Activated CD8-positive, alpha-beta memory T cell treated with anti-CD3 and anti-CD28 coated beads for 48 hours (primary cell): Measurements from ENCODE around the gene ARHGDIG.
"Not testable (repeated sequence)": the region's sequence is repeated elsewhere in the genome, so short reads cannot be mapped to it uniquely, and the experiment has no call there.

ENCODE experiments used
- DNase-seq, 3 experiments: peaks; one replicate each; pipeline ENCODE4 v3.0.0-alpha.2; 2020; ENCODE audit warnings: low read depth in 2 of 3, low spot score in 2 of 3

ARHGDIG gene

GRCh38 chr16:280552-280951 is at the start of gene ARHGDIG:
ARHGDIG (plus strand) TSS chr16:280591; CDS start chr16:280681, 90 bp downstream.
- DNase-seq, result no peak

- DNase-seq, result no peak
Measured at GRCh38 chr16:230949-231348, 49.4 kb upstream of the ARHGDIG start.

- peak; percentile 85 to 90 (median 89) for DNase-seq
Measured at GRCh38 chr16:234468-235305, 45.7 kb upstream of the ARHGDIG start, which contains the start of gene FAM234A. FAM234A (plus strand) TSS chr16:234821; CDS start chr16:254414, 19,593 bp downstream.

GRCh38 chr16:239948-240277 is 40.5 kb upstream of the ARHGDIG start:
- no peak for DNase-seq

GRCh38 chr16:240559-240958 is 39.8 kb upstream of the ARHGDIG start:
- DNase-seq, result no peak

- no peak for DNase-seq
Measured at GRCh38 chr16:242281-242680, 38.1 kb upstream of the ARHGDIG start.

GRCh38 chr16:243348-243747 is 37.0 kb upstream of the ARHGDIG start:
- no peak for DNase-seq

GRCh38 chr16:245105-245504 is 35.3 kb upstream of the ARHGDIG start:
- DNase-seq, result no peak

GRCh38 chr16:247027-247426 is 33.4 kb upstream of the ARHGDIG start:
- no peak for DNase-seq

- DNase-seq, result no peak
Measured at GRCh38 chr16:249431-249830, 31.0 kb upstream of the ARHGDIG start.

GRCh38 chr16:252366-253337 is 27.7 kb upstream of the ARHGDIG start:
- no peak for DNase-seq

- no peak for DNase-seq
Measured at GRCh38 chr16:253833-254232, 26.6 kb upstream of the ARHGDIG start.

- DNase-seq, result no peak
Measured at GRCh38 chr16:254461-254860, 25.9 kb upstream of the ARHGDIG start.

GRCh38 chr16:255183-255582 is 25.2 kb upstream of the ARHGDIG start:
- no peak for DNase-seq

- not testable (repeated sequence) for DNase-seq
Measured at GRCh38 chr16:258091-258490, 22.3 kb upstream of the ARHGDIG start.

- no peak for DNase-seq
Measured at GRCh38 chr16:259226-259625, 21.2 kb upstream of the ARHGDIG start.

GRCh38 chr16:259814-260253 is 20.6 kb upstream of the ARHGDIG start:
- no peak for DNase-seq

- DNase-seq, result no peak
Measured at GRCh38 chr16:260326-260725, 20.1 kb upstream of the ARHGDIG start.

GRCh38 chr16:261031-261691 is 19.2 kb upstream of the ARHGDIG start:
- no peak for DNase-seq

- no peak for DNase-seq
Measured at GRCh38 chr16:262121-262745, 18.2 kb upstream of the ARHGDIG start.
